GM19238 (cell line): Measurements from ENCODE around the gene SNRNP70.
A peak's percentile ranks its signal among the peaks of the same experiment; 100 is the strongest.
"Not testable (repeated sequence)": the region's sequence is repeated elsewhere in the genome, so short reads cannot be mapped to it uniquely, and the experiment has no call there.

Source experiments
- DNase-seq: peaks from one replicate; pipeline ENCODE4 v3.0.0; 2011; ENCODE audit warnings: low spot score; ENCODE audit not compliant: insufficient read length

The SNRNP70 gene

DNA sequence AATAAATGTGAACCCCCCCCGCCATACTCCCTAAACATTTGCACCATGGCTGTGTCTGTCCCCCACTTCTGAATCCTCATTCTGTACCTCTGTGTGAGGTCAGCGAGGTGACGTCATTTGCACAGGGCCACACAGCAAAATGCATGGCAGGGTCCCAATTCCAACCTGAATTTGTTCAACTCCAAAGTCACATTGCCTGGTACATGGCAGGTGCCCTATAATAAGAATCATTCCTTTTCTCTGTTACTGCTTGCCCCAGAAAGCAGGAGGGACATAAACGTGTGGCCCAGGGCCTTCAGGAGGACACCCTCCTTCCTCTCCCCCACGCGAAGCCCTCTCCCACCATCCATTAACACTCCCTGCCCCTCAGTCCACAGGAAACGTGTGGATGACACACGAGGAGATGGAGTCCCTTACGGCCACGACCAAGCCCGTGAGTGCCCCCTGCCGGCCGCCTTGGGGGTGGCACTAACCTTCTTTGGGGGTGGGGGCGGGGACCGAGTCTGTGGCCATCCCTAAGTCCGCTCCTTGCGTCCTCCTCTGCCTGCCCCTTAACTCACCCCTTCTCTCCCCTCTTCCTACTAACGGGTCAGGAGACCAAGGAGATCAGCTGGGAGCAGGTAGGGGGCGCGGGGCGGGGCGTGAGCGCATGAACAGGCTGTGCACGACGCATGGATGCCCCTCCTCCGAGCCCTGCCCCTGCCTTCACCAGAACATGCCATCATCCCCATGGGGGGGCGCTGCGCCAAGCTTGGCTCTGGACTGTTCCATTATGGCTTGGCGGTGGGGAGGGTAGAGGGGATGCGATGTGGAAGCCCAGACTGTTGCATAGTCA, 60.5 kb downstream of the SNRNP70 start:
- peak; percentile 75 for DNase-seq

DNA sequence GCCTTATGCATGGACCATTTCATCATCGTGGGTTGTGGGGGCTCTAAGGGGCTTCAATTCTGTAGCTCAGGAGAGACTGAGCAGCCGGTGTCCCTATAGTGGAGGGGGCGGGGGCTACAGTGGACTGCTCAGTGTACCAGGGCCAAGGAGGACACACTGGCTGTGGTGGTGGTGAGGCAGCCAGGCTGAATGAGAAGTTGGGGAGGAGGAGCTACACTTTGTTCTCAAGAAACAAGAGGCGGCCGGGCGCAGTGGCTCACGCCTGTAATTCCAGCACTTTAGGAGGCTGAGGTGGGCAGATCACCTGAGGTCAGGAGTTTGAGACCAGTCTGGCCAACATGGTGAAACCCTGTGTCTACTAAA, 61.1 kb downstream of the SNRNP70 start:
- DNase-seq, result not testable (repeated sequence)

DNA sequence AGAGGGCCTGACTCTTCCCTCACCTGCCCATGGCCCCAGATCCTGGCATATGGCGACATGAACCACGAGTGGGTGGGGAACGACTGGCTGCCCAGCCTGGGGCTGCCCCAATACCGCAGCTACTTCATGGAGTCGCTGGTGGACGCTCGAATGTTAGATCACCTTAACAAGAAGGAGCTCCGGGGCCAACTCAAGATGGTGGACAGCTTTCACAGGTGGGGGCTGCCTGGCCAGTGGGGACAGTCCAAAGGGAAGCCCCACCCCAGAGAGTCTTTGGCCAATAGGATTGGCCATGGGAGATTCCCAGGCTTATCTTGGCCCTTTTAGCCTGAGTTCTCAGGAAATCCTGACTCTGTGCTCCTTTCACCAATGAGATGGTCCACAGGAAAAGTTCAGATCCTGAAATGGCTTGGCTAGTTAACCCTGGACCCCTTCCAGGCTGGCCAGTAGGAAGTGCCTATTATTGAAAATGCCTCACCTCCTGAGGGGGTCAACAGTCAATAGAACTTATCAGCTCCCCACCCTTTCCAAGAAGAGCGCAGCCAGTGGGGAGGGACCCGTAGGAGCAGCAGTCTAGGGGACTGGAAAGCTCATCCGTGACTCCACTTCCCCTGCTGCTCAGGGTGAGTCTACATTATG, 62.9 kb downstream of the SNRNP70 start:
- no peak for DNase-seq

DNA sequence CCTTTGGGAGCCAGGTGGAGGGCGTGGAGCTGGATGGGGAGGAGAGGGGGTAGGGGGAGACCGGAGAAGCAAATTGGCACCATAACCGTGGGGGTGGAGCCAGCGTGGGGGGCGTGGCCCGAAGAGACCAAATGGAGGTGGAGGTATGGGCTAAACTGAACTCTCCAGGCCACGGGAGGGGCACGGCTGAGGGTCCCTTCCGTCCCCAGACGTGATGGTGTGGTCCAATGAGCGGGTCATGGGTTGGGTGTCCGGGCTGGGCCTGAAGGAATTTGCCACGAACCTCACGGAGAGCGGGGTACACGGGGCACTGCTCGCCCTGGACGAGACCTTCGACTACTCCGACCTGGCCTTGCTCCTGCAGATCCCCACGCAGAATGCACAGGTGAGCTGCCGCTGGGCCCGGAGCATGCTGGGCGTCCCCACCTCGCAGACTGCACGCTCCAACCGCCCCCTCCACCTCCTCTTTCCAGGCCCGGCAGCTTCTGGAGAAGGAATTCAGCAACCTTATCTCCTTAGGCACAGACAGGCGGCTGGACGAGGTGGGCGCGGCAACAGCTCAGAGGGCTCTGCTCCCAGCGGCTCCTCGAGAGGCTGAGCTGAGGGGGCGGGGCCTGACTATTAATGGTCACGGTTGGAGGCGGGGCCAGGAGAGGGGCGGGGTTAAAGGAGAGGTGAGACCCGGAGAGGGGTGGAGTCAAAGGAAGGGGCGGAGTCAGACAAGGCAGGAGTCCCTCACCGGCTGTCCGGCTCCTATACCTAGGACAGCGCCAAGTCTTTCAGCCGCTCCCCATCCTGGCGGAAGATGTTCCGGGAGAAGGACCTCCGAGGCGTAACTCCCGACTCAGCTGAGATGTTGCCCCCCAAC, 63.8 kb downstream of the SNRNP70 start:
- DNase-seq, result peak; percentile 67

GRCh38 chr19:49149652-49150105, 64.4 kb downstream of the SNRNP70 start:
- no peak for DNase-seq

GRCh38 chr19:49150106-49150943, 65.1 kb downstream of the SNRNP70 start:
- peak; percentile 52 for DNase-seq

DNA sequence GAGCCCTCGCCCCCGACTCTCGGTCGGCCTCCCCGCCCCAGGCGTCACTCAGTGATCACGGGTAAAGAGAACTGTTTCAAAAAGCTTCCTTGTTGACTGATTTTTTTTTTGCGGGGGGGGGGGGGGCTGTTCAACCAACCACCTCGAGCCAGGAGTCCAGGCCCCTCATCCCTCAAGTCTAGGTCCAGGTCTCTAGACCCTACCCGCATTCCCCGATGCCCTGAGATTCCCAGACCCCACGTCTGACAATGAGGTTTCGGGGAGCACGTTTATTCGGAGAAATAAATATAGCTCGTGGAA, 65.6 kb downstream of the SNRNP70 start:
- DNase-seq, result no peak

DNA sequence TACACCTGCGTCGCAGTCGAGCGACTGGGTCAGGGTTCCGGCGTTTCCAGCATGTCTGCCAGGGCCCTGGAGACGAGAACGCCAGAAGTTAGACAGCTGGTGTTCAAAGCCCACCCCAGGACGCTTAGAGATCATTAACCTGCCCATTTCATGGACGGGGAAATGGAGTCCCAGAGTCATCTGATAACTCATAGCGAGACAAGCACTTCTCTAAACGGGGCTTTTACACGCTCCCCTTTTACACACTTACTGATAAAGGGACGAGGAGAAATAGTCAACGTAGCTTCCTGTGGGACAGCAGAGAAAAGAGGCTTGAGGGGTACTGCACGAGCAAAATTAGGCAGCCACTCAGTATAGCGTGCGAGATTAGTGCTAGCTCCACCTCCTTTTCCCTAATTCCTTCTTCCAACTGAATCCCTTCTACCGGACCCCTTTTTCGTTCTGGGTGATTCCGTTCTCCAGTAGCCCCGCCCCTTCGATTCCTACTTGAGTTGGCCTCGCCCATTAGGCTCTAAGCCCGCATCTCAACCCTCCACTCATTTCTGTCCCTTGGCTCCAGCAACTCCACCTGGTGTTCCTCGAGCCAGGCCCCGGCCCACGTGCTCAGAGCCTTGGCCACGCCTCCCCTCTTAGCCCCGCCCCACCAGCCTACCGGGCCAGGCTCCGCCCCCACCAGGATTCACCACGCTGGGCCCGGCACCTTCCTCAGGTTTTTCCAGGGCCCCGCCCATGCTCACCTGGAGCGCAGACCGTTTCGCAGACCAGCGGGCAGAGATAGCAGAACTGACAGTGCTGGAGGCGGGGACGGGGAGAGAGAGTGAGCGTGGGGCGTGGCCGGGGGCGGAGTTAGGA, 66.2 kb downstream of the SNRNP70 start:
- no peak for DNase-seq

- DNase-seq, result no peak
Observed at GRCh38 chr19:49152119-49152550, 66.9 kb downstream of the SNRNP70 start.

- DNase-seq, result no peak
Observed at GRCh38 chr19:49153167-49153809, 68.0 kb downstream of the SNRNP70 start.

- no peak for DNase-seq
Observed at GRCh38 chr19:49154279-49154678, 69.0 kb downstream of the SNRNP70 start.

DNA sequence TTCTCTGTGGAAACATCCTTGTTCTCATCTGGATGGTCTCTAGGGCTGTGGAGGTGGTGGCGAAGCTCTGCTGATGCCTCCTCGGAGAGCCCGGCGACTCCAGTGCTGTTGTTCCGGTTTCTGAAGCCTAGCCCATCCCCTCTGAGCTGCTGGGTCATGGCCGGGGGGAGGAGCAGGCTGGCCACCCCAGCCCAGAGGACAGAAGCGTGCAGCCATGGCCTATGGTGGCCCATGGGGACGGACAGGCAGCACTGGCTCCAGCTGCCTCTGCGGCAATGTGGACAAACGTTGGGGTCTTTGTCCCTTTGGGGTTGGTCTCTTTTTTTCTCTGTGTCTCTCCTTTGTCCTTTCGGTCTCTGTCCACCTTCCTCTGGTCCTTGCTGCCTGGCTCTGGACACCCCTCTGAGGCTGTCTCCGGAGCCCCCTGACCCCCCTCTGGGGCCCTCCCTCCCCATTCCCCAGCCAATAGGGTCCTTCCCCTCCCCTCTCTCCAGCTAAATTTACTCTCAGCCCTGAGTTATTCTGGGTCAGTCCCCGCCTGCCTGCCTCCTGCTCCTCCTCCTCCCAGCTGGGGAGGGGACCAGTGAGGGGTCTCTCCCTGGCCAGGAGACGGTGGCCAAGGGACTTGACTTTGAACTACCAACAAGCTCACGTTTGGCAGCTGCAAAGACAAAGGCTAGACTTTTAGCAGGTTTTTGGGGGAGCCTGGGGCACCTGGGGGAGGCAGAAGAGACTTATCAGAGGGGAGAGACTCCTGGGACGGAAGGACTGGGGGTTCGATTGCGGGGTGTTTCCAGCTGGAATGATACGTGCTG, 70.0 kb downstream of the SNRNP70 start, which contains the start of gene HRC:
Gene HRC (minus strand): TSS at position 392 of the 815 bp plus-strand sequence. CDS start 159 bp downstream, at position 233.
- no peak for DNase-seq

- DNase-seq, result no peak
Observed at GRCh38 chr19:49155820-49156346, 70.6 kb downstream of the SNRNP70 start.

DNA sequence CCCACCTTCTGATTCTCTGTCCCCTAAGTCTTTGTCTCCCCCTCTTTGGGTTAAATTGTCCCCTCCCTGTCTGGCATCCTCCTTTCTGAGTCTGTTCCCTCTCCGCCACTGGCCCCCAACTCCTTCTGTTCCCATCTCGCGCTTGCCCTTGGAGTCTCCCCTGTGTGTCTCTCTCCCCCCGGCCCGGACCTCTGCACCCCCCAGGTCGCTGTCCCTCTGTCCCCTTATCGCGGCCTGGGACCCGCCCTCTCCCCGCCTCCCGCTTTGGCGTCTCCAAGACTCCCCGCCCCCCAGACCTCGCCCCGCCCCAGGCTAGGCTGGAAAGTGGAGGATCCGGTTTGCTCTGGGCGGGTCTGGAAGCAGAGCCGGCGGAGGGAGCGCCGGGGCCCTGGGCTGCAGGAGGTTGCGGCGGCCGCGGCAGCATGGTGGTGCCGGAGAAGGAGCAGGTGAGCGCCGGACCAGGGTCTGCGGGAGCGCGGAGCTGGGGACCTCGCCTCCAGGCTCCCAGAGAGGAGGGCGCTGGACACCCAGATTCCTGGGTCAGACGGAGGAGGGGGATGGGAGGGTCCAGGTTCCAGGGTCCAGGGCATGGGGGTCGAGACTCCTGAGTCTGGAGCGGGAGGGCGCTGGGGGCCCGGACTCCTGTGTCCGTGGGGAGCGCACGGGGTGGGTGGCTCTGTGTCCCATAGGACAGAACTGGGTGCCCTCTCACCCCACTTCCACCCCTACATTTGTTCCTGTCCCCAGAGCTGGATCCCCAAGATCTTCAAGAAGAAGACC, 72.4 kb downstream of the SNRNP70 start, which contains the start of gene TRPM4:
Gene TRPM4 (plus strand): TSS at position 348 of the 780 bp plus-strand sequence. CDS start 75 bp downstream, at position 423.
- no peak for DNase-seq
